HG03064 (cell line): ENCODE data around the gene CD86.
A peak's percentile ranks its signal among the peaks of the same experiment; 100 is the strongest.
"Not testable (repeated sequence)": the region's sequence is repeated elsewhere in the genome, so short reads cannot be mapped to it uniquely, and the experiment has no call there.

ENCODE experiments used
- ATAC-seq: cut with Tn5 transposase; IDR thresholded peaks from one replicate; pipeline ENCODE4 v1.9.1; 2021; ENCODE audit warnings: low read depth; ENCODE audit not compliant: unreplicated experiment

CD86 gene, protein sequence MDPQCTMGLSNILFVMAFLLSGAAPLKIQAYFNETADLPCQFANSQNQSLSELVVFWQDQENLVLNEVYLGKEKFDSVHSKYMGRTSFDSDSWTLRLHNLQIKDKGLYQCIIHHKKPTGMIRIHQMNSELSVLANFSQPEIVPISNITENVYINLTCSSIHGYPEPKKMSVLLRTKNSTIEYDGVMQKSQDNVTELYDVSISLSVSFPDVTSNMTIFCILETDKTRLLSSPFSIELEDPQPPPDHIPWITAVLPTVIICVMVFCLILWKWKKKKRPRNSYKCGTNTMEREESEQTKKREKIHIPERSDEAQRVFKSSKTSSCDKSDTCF

DNA sequence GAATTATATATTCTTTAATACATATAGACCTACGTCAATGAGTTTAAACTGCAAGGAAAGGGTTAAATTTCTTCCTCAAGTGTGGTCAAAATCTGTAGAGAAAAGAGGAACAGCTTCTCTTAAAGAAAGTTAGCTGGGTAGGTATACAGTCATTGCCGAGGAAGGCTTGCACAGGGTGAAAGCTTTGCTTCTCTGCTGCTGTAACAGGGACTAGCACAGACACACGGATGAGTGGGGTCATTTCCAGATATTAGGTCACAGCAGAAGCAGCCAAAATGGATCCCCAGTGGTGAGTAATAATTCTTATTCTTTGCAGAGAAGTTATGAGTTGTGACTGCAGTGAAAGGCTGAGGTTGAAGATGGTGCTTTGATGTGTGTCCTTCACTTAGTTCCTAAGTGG is at the start of gene CD86:
Gene CD86 (plus strand): TSS at position 148 of the 400 bp plus-strand sequence. CDS start 128 bp downstream, at position 276.
- peak; percentile 83 for ATAC-seq

DNA sequence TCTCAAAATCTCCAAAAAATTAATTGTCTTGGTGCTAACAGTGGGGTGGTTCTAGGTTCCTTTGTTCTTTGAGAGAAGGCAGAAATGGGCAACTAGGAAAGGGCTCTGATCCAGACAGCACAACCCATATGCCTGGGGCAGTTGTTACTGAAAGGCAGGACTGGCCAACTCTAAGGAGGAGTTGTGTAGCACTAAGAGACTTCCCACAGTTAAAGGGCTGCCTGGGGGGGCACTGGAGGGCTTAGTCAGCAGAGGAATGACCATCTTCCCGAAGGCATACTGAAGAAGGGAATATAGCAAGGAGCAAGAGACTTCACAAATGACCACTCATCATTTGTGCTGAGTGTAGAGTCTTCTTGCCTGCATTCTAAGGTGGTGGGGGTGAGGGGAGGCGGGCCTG is 48.9 kb upstream of the CD86 start:
- no peak for ATAC-seq

DNA sequence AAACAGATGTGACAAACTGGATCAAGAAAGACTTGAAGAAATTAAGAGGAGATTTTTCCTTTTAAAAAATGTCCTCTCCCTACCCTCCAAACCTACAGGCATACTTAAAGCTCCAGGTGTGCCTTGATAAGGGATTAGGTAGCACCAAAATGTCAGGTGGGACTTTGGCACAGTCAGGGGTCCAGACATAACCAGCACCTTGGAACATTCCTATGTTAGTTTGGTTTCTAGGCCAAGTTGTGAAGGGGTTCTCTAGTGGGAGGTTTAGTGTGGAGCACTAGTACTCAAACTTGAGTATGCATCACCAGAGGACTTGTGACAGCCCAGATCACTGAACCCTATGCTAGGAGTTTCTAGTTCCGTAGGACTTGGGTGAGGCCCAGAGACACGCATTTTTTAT is 47.0 kb upstream of the CD86 start:
- ATAC-seq: no peak

DNA sequence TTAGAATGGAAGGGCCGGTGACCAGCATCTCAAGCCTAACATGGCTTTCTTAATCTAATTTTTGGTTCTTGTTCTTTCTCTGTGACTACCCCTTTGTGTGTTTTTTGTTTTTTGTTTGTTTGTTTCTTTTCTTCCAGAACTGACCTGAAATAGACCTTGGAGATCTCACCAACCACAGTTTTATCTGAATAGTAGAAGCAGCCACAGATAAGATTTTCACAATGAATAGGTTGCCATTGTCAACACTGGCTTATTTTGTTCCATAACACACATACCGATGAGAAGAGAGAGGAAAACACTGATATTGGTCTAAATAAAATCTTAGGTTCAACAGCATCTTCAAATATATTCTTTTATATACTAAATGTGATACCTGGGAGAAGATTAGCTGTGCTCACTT is 44.7 kb upstream of the CD86 start:
- no peak for ATAC-seq

DNA sequence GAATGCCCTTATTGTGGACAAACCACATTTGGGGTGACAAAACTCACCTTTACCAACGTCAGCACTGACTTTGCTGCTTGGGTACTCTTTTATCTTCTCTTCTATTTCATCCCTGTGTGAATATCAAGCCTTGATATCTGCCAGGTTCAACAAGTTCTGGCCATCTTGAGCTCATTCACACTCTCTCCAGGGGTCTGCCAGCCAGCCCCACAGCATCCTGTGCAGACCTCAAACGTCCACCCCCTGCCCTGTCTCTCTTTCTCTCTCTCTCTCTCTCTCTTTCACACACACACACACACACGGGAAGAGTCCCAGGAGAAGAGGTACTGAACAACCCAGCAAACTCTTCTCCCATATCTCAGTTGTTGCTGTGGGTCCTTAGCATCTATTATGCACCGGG is 43.8 kb upstream of the CD86 start:
- ATAC-seq: no peak

DNA sequence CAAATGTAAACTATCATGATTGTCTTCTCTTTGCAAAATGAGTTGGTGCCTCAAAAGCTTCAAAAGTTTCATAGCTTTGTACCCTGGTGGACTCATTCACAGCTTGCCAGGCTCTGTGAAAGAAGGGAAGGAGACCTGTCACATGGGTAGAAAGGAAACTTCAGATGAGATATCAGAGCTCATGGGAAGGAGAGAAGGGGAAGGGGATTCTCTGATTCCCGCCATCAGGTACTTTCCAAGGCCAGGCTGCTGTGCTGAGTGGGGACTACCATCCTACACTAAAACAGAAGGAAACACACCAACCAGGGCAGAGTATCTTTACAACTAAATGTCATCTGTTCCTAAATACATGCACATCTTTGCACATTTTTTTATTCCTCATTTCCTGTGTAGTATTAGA is 42.3 kb upstream of the CD86 start:
- ATAC-seq: no peak

DNA sequence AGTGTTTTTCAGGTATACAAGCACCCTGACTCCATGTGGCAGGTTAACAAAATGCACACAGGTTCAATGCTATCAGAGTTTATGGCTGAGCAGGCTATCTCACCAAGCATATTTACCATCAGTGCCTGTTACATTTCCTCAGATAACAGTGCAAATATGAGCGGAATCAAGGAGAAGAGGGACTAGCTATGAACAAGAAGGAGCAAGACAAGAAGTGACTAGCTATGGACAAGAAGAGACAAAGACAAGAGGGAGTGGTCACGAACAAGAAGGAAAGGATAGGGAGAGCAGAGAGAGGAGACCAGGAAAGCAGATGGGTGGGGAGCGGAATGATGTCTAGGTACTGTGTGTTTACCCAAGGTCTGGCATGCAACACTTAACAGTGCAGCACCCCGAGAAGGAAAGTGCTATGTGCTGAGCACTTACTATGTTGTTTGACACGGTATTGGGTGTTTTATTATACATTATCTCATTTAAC is 41.7 kb upstream of the CD86 start:
- ATAC-seq: no peak

DNA sequence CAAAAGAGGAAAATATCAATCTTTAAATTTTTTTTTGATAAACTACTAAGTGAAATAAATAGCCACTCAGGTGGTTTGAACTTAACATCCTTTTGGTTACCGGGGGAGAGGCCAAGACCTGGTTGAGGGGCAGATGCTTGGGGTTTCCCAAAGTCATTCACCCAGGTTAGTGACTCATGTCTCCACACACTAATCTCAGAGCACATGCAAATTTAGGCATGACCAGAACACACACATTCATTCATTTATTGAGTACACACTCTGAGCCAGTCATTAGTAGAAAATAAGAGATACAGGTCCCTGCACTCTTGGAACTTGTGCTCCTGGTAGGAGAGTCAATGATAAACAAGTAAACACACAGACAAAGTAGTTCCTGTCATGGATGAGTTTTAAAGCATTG is 40.4 kb upstream of the CD86 start:
- peak; percentile 82 for ATAC-seq

DNA sequence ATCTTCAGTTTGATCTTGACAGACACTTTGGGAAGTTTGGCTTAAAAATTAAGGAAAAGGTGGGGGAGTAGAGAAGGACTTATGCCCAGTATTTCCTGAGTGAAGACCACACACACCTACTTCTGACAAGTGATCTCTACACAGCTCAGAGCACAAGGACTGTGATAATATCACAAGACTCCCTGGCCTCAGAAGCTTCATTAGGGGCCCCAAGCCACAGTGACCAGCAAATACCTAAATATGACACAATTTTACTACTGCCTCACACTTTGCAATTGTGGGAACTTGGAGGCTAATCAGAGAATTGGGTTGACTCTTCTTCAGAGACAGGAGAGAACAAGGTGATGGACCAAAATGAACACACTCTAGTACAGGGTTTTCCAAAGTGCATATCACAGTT is 35.7 kb upstream of the CD86 start:
- ATAC-seq: no peak

DNA sequence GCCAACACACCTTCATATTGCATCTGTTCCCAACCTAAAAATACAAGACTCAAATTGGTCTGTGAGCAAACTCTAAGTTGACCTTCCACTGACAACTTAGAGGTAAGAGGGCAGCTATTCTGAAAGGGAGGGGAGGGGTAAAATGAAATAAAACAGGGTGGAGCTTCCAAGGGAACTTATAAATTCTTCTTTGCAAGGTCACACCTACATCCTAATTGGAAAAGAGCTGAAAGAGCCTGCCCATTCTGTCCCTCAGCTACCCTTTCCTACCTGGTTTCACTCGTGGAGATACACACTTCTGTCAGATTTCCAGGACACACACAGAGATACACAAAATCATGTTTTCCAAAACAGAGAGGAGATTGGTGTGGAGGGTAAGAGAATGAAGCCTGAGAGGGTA is 34.1 kb upstream of the CD86 start:
- no peak for ATAC-seq

DNA sequence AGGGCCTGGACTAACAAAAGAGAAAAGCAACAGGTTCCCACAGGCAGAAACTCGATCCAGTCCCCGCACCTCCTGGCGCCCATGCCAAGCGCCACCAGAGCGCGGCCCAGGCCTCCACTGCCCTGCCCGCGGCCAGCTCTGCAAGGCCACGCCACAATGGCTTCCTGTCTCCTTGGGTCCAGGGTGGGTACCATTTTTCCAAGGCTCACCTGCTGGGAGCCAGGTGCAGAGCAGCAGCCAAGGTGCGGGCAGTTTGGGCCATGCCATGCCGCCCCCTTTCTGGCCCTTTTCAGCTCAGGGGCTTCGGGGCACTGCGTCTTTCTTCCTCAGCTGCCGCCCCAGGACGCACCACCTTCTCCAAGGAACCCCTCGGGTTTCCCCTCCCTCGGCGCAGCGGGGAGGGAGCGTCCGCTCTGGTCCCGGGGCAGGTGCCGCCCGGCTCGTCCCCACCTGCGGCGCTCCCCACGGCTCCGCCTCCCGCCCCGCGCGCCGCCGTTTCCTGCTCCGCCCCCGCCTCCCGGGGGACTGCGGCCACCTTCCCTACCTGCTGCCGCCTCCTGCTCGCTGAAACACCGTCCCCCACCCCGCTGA is 33.3 kb upstream of the CD86 start, which contains the start of gene ILDR1:
Gene ILDR1 (minus strand): TSS at position 437 of the 591 bp plus-strand sequence. CDS start 170 bp downstream, at position 267.
- ATAC-seq: no peak

DNA sequence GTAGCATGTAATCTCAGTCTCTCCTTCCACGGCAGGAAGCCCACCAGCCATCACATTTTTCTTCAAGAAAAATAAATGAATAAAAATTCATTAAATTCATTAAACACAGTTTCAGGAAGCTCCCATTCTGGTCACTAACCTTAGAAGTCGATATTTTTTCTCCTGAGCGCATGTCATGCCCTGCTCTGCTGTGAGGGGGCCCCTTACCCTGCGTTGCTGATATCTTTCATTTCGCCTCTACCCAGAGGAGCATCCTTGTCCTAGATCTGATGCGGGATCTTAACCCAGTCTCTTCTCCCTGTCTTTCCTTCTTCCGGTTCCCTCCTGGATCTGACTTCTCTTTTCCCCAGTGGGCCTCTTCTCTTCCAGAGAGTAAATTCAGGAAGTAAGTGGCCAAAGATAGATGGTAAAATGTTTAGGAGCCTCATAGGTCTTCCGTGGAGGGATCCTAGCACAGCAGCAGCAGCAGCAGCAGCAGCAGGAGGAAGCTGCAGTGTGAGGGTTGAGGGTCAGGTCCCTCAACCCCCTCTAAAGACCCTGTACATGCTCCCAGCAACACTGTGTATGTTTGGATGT is 31.7 kb upstream of the CD86 start:
- no peak for ATAC-seq

DNA sequence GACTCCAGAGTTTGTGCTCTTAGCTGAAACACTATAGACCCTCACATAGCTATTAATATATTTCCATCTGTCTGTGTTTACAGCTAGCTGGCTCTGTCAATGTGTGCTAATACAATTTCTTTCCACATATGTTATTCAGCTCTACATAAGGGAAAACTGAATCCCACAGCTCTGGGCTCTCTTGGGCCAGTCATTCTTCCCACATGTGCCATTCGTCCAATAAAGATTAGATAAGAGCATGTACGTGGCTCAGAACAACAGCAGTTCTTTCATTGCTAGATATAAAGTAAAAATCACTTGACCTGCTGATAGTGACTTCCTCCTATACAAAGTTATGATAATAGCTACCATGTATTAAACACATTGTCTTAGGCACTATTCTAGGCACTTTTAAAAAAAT is 30.4 kb upstream of the CD86 start:
- no peak for ATAC-seq

DNA sequence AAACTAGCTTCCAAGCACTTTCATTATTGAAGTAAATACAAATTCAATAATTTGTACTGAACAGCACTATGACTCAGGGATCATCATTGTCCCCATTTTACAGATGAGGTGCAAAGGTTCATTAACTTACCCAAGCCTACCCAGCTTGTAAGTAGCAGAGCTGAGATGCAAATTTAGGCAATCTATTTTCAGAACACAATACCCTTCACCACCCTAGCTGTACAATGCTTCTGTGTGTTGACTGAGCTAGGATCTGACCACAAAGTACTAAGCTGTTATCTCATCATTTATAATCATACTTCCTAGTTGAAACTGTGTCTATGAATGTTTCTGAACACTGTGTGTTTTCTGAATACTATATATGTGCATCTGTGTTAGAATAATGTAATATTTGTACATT is 29.9 kb upstream of the CD86 start:
- peak; percentile 64 for ATAC-seq

DNA sequence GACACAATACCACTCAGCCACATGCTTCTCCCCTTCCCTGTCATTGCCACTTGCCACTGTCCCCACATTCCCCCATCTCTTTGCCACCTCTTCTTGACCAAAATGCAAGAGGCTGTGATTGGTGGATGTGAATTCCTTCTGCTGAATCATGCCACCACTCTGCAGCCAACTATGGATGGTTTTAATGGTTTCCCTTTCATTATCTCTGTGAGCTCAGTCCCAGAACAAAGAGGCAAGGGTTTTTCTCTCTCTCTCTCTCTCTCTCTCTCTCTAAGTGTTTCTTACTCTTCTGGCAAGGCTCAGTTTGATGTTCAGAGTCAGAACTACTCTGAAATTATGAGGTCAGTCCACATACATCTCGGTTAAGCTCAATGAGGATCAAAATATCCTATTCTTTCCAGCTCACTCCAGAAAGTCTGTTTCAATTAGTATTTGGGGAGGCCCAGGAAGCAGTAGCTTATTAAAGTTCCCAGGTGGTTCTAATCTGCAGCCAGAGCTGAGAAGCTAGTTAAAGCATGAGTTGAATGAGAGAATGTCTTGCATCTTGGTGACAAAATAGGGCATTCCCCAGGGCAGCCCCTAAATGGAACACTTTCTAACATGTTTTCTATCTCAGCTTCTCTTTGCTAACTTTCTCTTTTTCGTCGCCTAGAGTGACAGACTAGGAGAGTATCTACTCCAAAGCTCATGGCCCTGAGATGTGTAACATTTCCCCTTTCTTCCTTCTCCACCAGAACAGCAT is 24.6 kb upstream of the CD86 start:
- ATAC-seq: peak; percentile 70

DNA sequence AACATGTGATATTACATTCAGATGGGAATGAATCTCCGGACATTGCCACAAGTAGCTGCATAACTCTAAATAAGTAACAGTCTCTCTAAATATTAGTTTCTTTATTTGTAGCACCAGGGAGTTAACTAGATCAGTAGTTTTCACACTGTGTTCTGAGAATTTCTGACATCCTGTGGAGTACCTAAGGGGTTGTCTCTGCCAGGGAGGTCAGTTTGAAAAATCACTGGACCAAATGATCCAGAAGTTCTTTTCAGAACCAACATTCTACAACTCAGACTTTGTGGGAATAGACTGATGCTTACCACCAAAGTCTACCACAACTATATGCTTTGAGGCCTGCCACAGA is 24.1 kb upstream of the CD86 start:
- ATAC-seq: peak; percentile 41

DNA sequence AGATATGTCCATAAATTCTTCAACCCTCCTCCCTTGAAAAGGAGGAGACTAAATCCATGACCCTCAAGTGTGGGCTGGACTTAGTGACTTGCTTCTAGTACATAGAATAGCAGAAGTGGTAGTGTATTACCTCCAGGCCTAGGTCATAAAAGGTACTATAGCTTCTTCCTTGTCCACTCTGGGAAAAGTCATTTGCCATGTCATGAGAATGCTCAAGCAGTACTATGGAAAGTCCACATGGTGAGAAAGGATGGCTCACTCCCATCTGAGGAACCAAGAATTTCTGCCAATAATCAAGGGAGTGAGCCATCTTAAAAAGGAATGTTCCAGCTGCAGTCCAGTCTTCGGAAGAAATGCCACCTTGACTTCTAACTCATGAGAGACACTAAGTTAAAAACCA is 22.6 kb upstream of the CD86 start:
- no peak for ATAC-seq

DNA sequence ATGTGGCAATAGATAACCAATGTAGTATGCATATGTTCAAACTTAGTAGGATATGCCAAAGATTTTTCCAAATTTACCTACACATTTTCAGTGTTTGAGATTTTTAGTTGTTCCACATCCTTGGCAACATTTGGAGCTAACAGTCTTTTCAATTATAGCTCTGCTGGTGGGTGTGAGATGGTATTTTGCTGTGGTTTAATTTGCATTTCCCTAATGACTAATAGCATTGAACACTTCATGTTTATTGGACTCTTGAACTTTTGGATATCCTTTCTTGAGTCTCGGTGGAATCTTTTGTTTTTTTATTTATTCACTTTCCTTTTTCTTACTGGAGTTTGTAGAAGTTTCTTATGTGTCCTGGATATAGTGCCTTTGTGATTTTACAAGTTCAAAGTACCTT is 22.1 kb upstream of the CD86 start:
- ATAC-seq: no peak

DNA sequence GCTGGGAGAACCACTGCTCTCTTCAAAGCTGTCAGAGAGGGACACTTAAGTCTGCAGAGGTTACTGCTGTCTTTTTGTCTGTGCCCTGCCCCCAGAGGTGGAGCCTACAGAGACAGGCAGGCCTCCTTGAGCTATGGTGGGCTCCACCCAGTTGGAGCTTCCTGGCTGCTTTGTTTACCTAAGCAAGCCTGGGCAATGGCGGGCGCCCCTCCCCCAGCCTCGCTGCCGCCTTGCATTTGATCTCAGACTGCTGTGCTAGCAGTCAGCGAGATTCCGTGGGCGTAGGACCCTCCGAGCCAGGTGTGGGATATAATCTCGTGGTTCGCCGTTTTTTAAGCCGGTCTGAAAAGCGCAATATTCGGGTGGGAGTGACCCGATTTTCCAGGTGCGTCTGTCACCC is 7.9 kb upstream of the CD86 start:
- not testable (repeated sequence) for ATAC-seq

DNA sequence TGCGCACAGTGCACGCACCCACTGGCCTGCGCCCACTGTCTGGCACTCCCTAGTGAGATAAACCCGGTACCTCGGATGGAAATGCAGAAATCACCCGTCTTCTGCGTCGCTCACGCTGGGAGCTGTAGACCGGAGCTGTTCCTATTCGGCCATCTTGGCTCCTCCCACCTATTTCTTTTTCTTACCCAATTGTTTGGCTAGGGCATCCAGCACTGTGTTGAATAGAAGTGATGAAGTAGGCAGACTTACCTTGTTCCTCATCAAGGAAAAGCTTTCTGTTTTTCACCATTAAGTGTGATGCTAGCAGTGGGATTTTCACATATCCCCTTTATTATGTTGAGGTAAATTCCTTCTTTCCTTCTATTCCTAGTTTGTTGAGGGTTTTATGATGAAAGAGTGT is 7.4 kb upstream of the CD86 start:
- ATAC-seq: not testable (repeated sequence)

DNA sequence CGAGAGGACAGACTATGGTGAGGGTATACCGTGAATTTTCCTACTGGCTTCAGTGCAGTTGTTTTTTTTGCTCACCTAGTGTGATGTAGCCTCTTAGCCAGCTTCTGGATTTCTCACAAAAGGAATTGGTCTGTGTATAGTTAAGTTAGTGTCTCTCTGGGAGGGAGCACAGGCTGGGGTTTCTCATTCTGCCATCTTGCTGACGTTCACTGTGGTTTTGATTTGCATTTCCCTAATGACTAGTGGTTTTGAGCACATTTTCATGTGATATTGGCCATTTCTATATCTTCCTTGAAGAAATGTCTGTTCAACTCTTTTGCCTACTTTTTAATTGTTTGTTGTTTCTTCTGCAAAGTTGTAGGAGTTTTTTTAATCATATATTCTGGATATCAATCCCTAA is 2.2 kb upstream of the CD86 start:
- ATAC-seq: no peak
